ENCODE data around the gene PRR19.
"Not testable (repeated sequence)": the region's sequence is repeated elsewhere in the genome, so short reads cannot be mapped to it uniquely, and the experiment has no call there.

Gene PRR19

DNA sequence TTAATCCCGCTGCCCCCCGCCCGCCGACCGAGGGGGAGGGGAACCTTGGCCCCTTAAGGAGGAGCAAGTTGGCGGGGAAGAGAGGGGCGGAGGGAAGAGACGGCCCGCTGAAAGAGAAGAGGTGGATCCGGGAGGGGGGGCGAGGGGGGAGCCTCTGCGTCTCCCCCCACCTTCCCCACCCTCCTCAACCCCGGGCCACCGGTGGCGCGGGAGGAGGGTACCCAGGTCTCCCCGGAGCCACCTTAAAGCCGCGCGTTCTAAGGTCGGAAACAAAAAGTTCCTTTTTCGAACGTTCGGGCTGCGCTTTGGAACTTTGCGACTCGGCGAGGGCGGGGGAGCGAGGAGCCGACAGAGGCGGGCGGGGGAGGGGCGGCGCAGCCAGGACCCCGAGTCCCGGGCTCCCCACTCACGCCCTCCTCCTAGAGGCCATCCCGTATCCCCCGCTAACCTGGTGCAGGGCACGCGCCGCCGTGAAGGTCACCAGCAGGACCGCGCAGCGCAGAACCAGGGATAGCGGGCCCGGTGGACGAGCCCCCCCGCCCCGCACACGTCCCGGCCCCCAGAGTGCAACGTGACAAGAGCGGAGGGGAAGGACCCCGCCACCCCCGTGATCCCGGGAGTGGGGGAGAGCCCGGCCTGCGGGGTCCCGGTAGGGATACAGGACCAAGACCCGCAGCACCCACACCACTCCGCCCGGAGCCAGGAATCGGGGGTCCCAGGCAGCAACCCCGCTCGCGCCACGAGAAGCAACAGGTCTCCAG, 47.7 kb upstream of the PRR19 start:
- peak; percentile 67 to 80 for DNase-seq (ENCODE audit: low read depth in 1 of 2, low spot score in 1 of 2)

GRCh38 chr19:42254850-42255765, 46.8 kb upstream of the PRR19 start, which contains the start of gene ERF:
Gene ERF, minus strand, starts transcription at chr19:42255128. Its CDS starts 129 bp downstream, at chr19:42254999.
- Histone ChIP-seq H3K27ac (replicated peaks) (peak within 1 kb of the TSS; percentile 94), H3K4me3 (replicated peaks; ENCODE audit: insufficient read depth, low read length) (peak within 1 kb of the TSS; percentile 92), H3K27me3 (ENCODE audit: insufficient read depth, poor library complexity, severe bottlenecking) (peaks cover 7% of the 10 kb centered on the region)
- DNase-seq (ENCODE audit: low read depth in 1 of 2, low spot score in 1 of 2), result peak; percentile 78 to 87
- TF ChIP-seq CTCF (IDR thresholded peaks at IDR 0.05; ENCODE audit: insufficient read depth, low read length), result no peak
- TF ChIP-seq SPI1 (IDR thresholded peaks at IDR 0.05; ENCODE audit: borderline replicate concordance, low read depth), result no peak
- TF ChIP-seq GABPA (IDR thresholded peaks at IDR 0.05; ENCODE audit: low read depth), result no peak
- TF ChIP-seq POLR2AphosphoS5 (IDR thresholded peaks at IDR 0.05; ENCODE audit: low read depth), result no peak; the same call in 1 of the 2 replicates
- no peak for TF ChIP-seq REST (IDR thresholded peaks at IDR 0.05; ENCODE audit: insufficient replicate concordance, low read depth)

More for the DNA sequence above, 47.7 kb upstream of the PRR19 start:
- Histone ChIP-seq H3K27ac (replicated peaks) (peak overlapping the region; percentile 94), H3K27me3 (ENCODE audit: insufficient read depth, poor library complexity, severe bottlenecking) (peaks cover 7% of the 10 kb centered on the region), H3K4me3 (replicated peaks; ENCODE audit: insufficient read depth, low read length) (peak overlapping the region; percentile 92)
- no peak for TF ChIP-seq REST (IDR thresholded peaks at IDR 0.05; ENCODE audit: insufficient replicate concordance, low read depth)
- no peak for TF ChIP-seq CTCF (IDR thresholded peaks at IDR 0.05; ENCODE audit: insufficient read depth, low read length)
- TF ChIP-seq SPI1 (IDR thresholded peaks at IDR 0.05; ENCODE audit: borderline replicate concordance, low read depth), result no peak
- TF ChIP-seq POLR2AphosphoS5 (IDR thresholded peaks at IDR 0.05; ENCODE audit: low read depth), result peak; percentile 9
- TF ChIP-seq GABPA (IDR thresholded peaks at IDR 0.05; ENCODE audit: low read depth), result no peak

GRCh38 chr19:42255766-42256745, 45.9 kb upstream of the PRR19 start:
- TF ChIP-seq REST (IDR thresholded peaks at IDR 0.05; ENCODE audit: insufficient replicate concordance, low read depth) (no peak), POLR2AphosphoS5 (IDR thresholded peaks at IDR 0.05; ENCODE audit: low read depth) (no peak), SPI1 (IDR thresholded peaks at IDR 0.05; ENCODE audit: borderline replicate concordance, low read depth) (no peak), GABPA (IDR thresholded peaks at IDR 0.05; ENCODE audit: low read depth) (no peak), CTCF (IDR thresholded peaks at IDR 0.05; ENCODE audit: insufficient read depth, low read length) (no peak)
- peak overlapping the region; percentile 92 for H3K4me3 ChIP-seq (replicated peaks; ENCODE audit: insufficient read depth, low read length)
- no peak overlapping the region for H3K27ac ChIP-seq (replicated peaks)
- H3K27me3 ChIP-seq (ENCODE audit: insufficient read depth, poor library complexity, severe bottlenecking), result peaks cover 7% of the 10 kb centered on the region
- DNase-seq (ENCODE audit: low read depth in 1 of 2, low spot score in 1 of 2), result no peak

DNA sequence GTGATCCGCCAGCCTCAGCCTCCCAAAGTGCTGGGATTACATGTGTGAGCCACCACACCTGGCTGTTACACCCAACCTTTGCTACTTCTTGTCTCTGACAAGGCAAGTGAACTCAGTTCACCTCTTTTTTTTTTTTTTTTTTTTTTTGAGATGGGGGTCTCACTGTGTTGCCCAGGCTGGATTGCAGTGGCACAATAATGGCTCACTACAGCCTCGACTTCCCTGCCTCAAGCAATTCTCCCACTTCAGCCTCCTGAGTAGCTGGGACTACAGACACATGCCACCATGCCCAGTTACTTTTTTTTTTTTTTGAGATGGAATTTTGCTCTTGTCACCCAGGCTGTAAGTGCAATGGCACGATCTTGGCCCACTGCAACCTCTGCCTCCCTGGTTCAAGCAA, 44.1 kb upstream of the PRR19 start:
- not testable (repeated sequence) for DNase-seq (ENCODE audit: low read depth in 1 of 2, low spot score in 1 of 2); H3K27me3 ChIP-seq (ENCODE audit: insufficient read depth, poor library complexity, severe bottlenecking); H3K4me3 ChIP-seq (replicated peaks; ENCODE audit: insufficient read depth, low read length); H3K27ac ChIP-seq (replicated peaks)

Measured in HL-60 (cell line).